Fibroblast of the aortic adventitia (primary cell): ENCODE data around the gene CHD6. TPM values are rescaled to one million over a fixed set of nuclear protein-coding genes. Genes with fewer than 3 reads are reported as not detected.

ENCODE experiments used
- DNase-seq: peaks from one replicate; pipeline ENCODE4 v3.0.0-alpha.2; 2010; ENCODE audit warnings: low read depth
- H3K4me3 ChIP-seq: 2 replicates; pipeline ENCODE4 v1.5.1; 2011; ENCODE audit warnings: low read depth, mild to moderate bottlenecking, control low read depth, low read length, moderate library complexity
- CTCF ChIP-seq: IDR thresholded peaks from 2 replicates; pipeline ENCODE4 v1.5.1; 2011; ENCODE audit warnings: mild to moderate bottlenecking, low read length, control low read depth, inconsistent platforms; ENCODE audit not compliant: insufficient read depth
- total RNA-seq: library from RNA; depleted of rRNA; stranded (reverse); fragments of >200 nt; gene quantifications from 2 replicates; pipeline ENCODE4 v1.2.3, GENCODE V29; 2012; ENCODE audit warnings: low replicate concordance

The CHD6 gene
- total RNA-seq, 1 donor = 29.7 TPM

GRCh38 chr20:41575412-41575811 is 42.8 kb downstream of the CHD6 start:
- TF ChIP-seq CTCF = no peak
- no peak overlapping the region for H3K4me3 ChIP-seq
- no peak for DNase-seq

- H3K4me3 ChIP-seq = no peak overlapping the region
- no peak for TF ChIP-seq CTCF
- DNase-seq = no peak
Observed at GRCh38 chr20:41574802-41575389, 43.3 kb downstream of the CHD6 start.

- no peak for TF ChIP-seq CTCF
- H3K4me3 ChIP-seq = no peak overlapping the region
- no peak for DNase-seq
Observed at GRCh38 chr20:41573955-41574354, 44.2 kb downstream of the CHD6 start.

- DNase-seq = no peak
- H3K4me3 ChIP-seq = no peak overlapping the region
- no peak for TF ChIP-seq CTCF
Observed at GRCh38 chr20:41572010-41572572, 46.1 kb downstream of the CHD6 start.

GRCh38 chr20:41571006-41571405 is 47.2 kb downstream of the CHD6 start:
- TF ChIP-seq CTCF = no peak
- no peak for DNase-seq
- H3K4me3 ChIP-seq = no peak overlapping the region

- no peak overlapping the region for H3K4me3 ChIP-seq
- peak; percentile 8 for DNase-seq
- TF ChIP-seq CTCF = no peak
Observed at GRCh38 chr20:41570557-41570956, 47.6 kb downstream of the CHD6 start.

GRCh38 chr20:41567615-41568014 is 50.6 kb downstream of the CHD6 start:
- TF ChIP-seq CTCF = no peak
- no peak for DNase-seq
- no peak overlapping the region for H3K4me3 ChIP-seq
